Neural cell (in vitro differentiated cells): ENCODE measurements around the gene SLC3A2. TPM values are rescaled to one million over a fixed set of nuclear protein-coding genes. Genes with fewer than 3 reads are reported as not detected.
A peak's percentile ranks its signal among the peaks of the same experiment; 100 is the strongest.

Experiments used
- H2AFZ ChIP-seq: fragments of 200-600, 300-800 bp; sonication (generic), shearing (Covaris generic); 2 replicates; pipeline ENCODE4 v1.6.0; 2014; ENCODE audit warnings: low read depth, mild to moderate bottlenecking, antibody characterized with exemption, low read length, moderate library complexity
- H3F3A ChIP-seq: fragments of 200-600 bp; shearing (Covaris generic); 2 replicates; pipeline ENCODE4 v1.6.1; 2016; ENCODE audit warnings: mild to moderate bottlenecking, moderate library complexity, mixed read lengths, antibody characterized with exemption, low read length; ENCODE audit not compliant: insufficient read depth, poor library complexity, severe bottlenecking
- H3K27ac ChIP-seq: fragments of 200-600, 300-800 bp; sonication (generic), shearing (Covaris generic); 2 replicates; pipeline ENCODE4 v1.5.1; 2014; ENCODE audit warnings: mild to moderate bottlenecking, low read length, moderate library complexity
- H3K27me3 ChIP-seq: fragments of 300-800, 200-600 bp; sonication (generic), shearing (Covaris generic); 2 replicates; pipeline ENCODE4 v1.6.0; 2014; ENCODE audit warnings: mild to moderate bottlenecking, low read depth, low read length, moderate library complexity; ENCODE audit not compliant: insufficient read depth
- H3K36me3 ChIP-seq: fragments of 300-800, 200-600 bp; sonication (generic), shearing (Covaris generic); 2 replicates; pipeline ENCODE4 v1.5.1; 2014; ENCODE audit warnings: mild to moderate bottlenecking, antibody characterized with exemption, low read length, moderate library complexity; ENCODE audit not compliant: insufficient read depth
- H3K4me2 ChIP-seq: fragments of 300-800, 200-600 bp; sonication (generic), shearing (Covaris generic); 2 replicates; pipeline ENCODE4 v1.6.0; 2014; ENCODE audit warnings: mild to moderate bottlenecking, low read length
- H3K4me3 ChIP-seq: fragments of 300-800, 200-600 bp; sonication (generic), shearing (Covaris generic); 2 replicates; pipeline ENCODE4 v1.5.1; 2014; ENCODE audit warnings: mild to moderate bottlenecking, low read length, moderate library complexity
- H3K79me2 ChIP-seq: fragments of 200-600 bp; shearing (Covaris generic); replicated peaks from 2 replicates; pipeline ENCODE4 v1.6.0; 2014; ENCODE audit warnings: mild to moderate bottlenecking, low read length, moderate library complexity; ENCODE audit not compliant: insufficient read depth
- H3K9ac ChIP-seq: fragments of 300-800, 200-600 bp; sonication (generic), shearing (Covaris generic); 2 replicates; pipeline ENCODE4 v1.6.1; 2016; ENCODE audit warnings: mild to moderate bottlenecking, low read length, mixed read lengths
- H3K9me2 ChIP-seq: fragments of 200-600 bp; shearing (Covaris generic); 2 replicates; pipeline ENCODE4 v1.6.1; 2016; ENCODE audit warnings: mild to moderate bottlenecking, low read length, mixed read lengths; ENCODE audit not compliant: insufficient read depth
- H3K9me3 ChIP-seq: fragments of 200-600, 300-800 bp; sonication (generic), shearing (Covaris generic); 2 replicates; pipeline ENCODE4 v1.6.1; 2016; ENCODE audit warnings: mild to moderate bottlenecking, mixed run types, low read length, moderate library complexity, mixed read lengths
- H4K20me1 ChIP-seq: fragments of 200-600 bp; shearing (Covaris generic); 2 replicates; pipeline ENCODE4 v1.6.1; 2016; ENCODE audit warnings: mild to moderate bottlenecking, mixed run types; ENCODE audit not compliant: insufficient read depth
- CTCF ChIP-seq: fragments of 450-650 bp; IDR thresholded peaks from 2 replicates; pipeline ENCODE4 v1.5.1; 2014; ENCODE audit warnings: antibody characterized with exemption, mild to moderate bottlenecking, moderate library complexity; ENCODE audit not compliant: poor library complexity, severe bottlenecking
- EZH2 ChIP-seq: fragments of 200-600, 300-800 bp; shearing (Covaris generic), sonication (generic); IDR thresholded peaks from 2 replicates; pipeline ENCODE4 v1.6.1; 2014; ENCODE audit warnings: antibody characterized with exemption, low read length, borderline replicate concordance, mild to moderate bottlenecking; ENCODE audit not compliant: insufficient read depth, poor library complexity, severe bottlenecking
- POLR2AphosphoS5 ChIP-seq: IDR thresholded peaks from 2 replicates; pipeline ENCODE4 v1.6.1; 2012
- RAD21 ChIP-seq: fragments of 450-650 bp; conservative IDR thresholded peaks from 2 replicates; pipeline ENCODE4 v1.6.1; 2014; ENCODE audit warnings: antibody characterized with exemption, mild to moderate bottlenecking, moderate library complexity
- REST ChIP-seq: IDR thresholded peaks from 2 replicates; pipeline ENCODE4 v1.6.1; 2012; ENCODE audit warnings: borderline replicate concordance
- SMC3 ChIP-seq: fragments of 450-650 bp; conservative IDR thresholded peaks from 2 replicates; pipeline ENCODE4 v1.6.1; 2014; ENCODE audit warnings: antibody characterized with exemption, mild to moderate bottlenecking, moderate library complexity; ENCODE audit not compliant: poor library complexity
- polyA plus RNA-seq: library from polyadenylated mRNA; depleted of rRNA; stranded (reverse); fragments of >200 nt; gene quantifications from 2 replicates; pipeline ENCODE4 v1.2.3, GENCODE V29; 2014

Gene SLC3A2
- polyA plus RNA-seq, 1 donor from 2014 or later: 176 TPM

- H3K36me3 ChIP-seq: no peaks in the 10 kb centered on the region
- H3K9me2 ChIP-seq: no peaks in the 10 kb centered on the region
- H3K27me3 ChIP-seq: peaks cover 65% of the 10 kb centered on the region
- H4K20me1 ChIP-seq: no peaks in the 10 kb centered on the region
- H3F3A ChIP-seq: no peaks in the 10 kb centered on the region
- TF ChIP-seq EZH2 (peak; percentile 85), REST (no peak)
- H3K4me2 ChIP-seq: no peak overlapping the region
- H2AFZ ChIP-seq: no peak overlapping the region
- H3K9ac ChIP-seq: no peak overlapping the region
- H3K27ac ChIP-seq: no peak overlapping the region
- no peaks in the 10 kb centered on the region for H3K9me3 ChIP-seq
- peak overlapping the region; percentile 55 for H3K4me3 ChIP-seq
- H3K79me2 ChIP-seq: no peaks in the 10 kb centered on the region
Observed at GRCh38 chr11:62925745-62926679, 45.3 kb downstream of the SLC3A2 start.

- Histone ChIP-seq H4K20me1 (no peaks in the 10 kb centered on the region), H3K9ac (no peak overlapping the region), H3K9me2 (no peaks in the 10 kb centered on the region), H3K79me2 (no peaks in the 10 kb centered on the region), H3K9me3 (no peaks in the 10 kb centered on the region), H3K27me3 (peaks cover 65% of the 10 kb centered on the region), H3K27ac (no peak overlapping the region), H3K4me2 (no peak overlapping the region), H2AFZ (no peak overlapping the region), H3K36me3 (no peaks in the 10 kb centered on the region), H3K4me3 (peak overlapping the region; percentile 55), H3F3A (no peaks in the 10 kb centered on the region)
- TF ChIP-seq SMC3 (no peak), CTCF (no peak), RAD21 (no peak), REST (no peak), EZH2 (no peak), POLR2AphosphoS5 (no peak)
Observed at GRCh38 chr11:62926680-62927455, 46.2 kb downstream of the SLC3A2 start.
